ENCODE data around the gene LRRC51. TPM values are rescaled to one million over a fixed set of nuclear protein-coding genes. Genes with fewer than 3 reads are reported as not detected.
A peak's percentile ranks its signal among the peaks of the same experiment; 100 is the strongest.

The LRRC51 gene
- total and polyA plus RNA-seq, 2 experiments from 2014 or later, result 4.3 to 5.6 TPM

DNA sequence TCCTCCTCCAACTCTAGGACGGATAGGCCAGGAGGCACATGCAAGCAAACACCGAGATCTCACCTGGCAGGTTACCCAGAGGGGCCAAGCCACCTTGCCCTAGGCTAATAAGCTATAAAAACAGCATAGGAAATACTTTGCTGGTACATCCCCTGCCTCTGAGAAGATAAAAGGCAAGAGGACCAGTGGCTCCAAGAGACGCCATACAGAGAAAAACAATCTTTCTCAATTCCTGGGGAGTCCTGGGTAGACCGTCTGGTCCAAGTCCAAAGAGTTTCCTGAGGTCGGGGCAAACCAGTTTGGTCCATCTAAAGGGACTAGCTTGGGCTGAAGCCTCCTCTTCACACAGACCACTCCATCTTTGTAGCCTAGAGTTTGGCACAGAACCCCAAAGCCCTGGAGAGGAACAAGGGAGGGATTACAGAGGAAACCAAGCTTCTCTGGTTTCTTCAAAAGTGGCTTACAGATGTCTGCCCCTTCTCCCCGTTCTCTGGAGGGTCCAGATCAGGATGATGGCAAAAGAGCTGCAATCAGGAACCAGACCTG, 40.7 kb upstream of the LRRC51 start:
- H3K4me1 ChIP-seq (ENCODE audit: low read depth), result peaks cover 34% of the 10 kb centered on the region
- H3K4me3 ChIP-seq, result peak overlapping the region; percentile 65
- no peak for DNase-seq (ENCODE audit: low read depth in 1 of 2, low spot score in 1 of 2)
- TF ChIP-seq, protein P1, sequence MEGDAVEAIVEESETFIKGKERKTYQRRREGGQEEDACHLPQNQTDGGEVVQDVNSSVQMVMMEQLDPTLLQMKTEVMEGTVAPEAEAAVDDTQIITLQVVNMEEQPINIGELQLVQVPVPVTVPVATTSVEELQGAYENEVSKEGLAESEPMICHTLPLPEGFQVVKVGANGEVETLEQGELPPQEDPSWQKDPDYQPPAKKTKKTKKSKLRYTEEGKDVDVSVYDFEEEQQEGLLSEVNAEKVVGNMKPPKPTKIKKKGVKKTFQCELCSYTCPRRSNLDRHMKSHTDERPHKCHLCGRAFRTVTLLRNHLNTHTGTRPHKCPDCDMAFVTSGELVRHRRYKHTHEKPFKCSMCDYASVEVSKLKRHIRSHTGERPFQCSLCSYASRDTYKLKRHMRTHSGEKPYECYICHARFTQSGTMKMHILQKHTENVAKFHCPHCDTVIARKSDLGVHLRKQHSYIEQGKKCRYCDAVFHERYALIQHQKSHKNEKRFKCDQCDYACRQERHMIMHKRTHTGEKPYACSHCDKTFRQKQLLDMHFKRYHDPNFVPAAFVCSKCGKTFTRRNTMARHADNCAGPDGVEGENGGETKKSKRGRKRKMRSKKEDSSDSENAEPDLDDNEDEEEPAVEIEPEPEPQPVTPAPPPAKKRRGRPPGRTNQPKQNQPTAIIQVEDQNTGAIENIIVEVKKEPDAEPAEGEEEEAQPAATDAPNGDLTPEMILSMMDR (IDR thresholded peaks at IDR 0.05; ENCODE audit: low read depth, low read length), result no peak
- H3K27me3 ChIP-seq, result no peaks in the 10 kb centered on the region
- H3K36me3 ChIP-seq, result peaks cover 4% of the 10 kb centered on the region
- H3K9me3 ChIP-seq (ENCODE audit: low read depth), result no peaks in the 10 kb centered on the region
- peak overlapping the region; percentile 98 for H3K27ac ChIP-seq

- peak; percentile 96 to 97 for DNase-seq (ENCODE audit: low read depth in 1 of 2, low spot score in 1 of 2)
- Histone ChIP-seq H3K4me1 (ENCODE audit: low read depth) (peaks cover 34% of the 10 kb centered on the region), H3K4me3 (peak overlapping the region; percentile 65), H3K36me3 (no peaks in the 10 kb centered on the region), H3K27ac (peak overlapping the region; percentile 98), H3K27me3 (no peaks in the 10 kb centered on the region), H3K9me3 (ENCODE audit: low read depth) (no peaks in the 10 kb centered on the region)
- TF ChIP-seq, protein P1 (IDR thresholded peaks at IDR 0.05; ENCODE audit: low read depth, low read length), result no peak
Observed at GRCh38 chr11:72040491-72041363, 39.9 kb upstream of the LRRC51 start.

DNA sequence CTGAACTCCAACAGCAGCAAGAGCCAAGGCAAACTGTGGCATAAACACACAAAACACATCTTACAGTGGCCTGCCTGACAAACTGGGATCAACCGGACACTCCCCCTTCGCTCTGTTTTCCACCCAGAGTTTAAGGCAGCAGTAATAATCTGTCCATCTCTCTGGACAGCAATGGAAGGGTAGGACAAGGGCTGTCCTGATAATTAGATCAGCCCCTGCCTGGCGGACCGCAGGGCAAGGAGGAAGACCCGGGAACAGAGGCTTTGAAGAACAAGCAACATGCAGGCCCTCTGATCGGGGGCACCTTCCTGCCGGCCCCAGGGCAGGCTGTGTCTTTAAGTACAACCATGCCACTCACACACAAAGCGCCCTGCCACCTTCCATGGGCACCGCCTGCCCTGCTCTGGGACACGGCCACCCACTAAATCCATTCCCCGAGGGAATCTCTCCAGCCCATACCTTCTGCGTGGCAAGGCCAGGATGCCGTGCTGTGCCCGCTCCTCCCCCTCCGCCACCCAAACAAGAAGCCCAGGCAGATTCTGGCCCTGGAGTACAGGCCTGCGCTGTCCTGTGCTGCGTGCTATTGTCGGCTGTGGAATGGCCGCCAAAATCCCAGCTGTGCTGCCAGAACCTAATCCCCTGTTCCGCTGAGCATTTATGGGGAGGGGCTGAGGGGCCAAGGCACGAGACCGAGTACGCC, 39.1 kb upstream of the LRRC51 start:
- H3K4me3 ChIP-seq, result peak overlapping the region; percentile 65
- DNase-seq (ENCODE audit: low read depth in 1 of 2, low spot score in 1 of 2), result peak; percentile 59 to 81
- H3K36me3 ChIP-seq, result no peaks in the 10 kb centered on the region
- H3K4me1 ChIP-seq (ENCODE audit: low read depth), result peaks cover 34% of the 10 kb centered on the region
- peak overlapping the region; percentile 98 for H3K27ac ChIP-seq
- TF ChIP-seq, protein P1 (IDR thresholded peaks at IDR 0.05; ENCODE audit: low read depth, low read length), result no peak
- H3K27me3 ChIP-seq, result no peaks in the 10 kb centered on the region
- no peaks in the 10 kb centered on the region for H3K9me3 ChIP-seq (ENCODE audit: low read depth)

DNA sequence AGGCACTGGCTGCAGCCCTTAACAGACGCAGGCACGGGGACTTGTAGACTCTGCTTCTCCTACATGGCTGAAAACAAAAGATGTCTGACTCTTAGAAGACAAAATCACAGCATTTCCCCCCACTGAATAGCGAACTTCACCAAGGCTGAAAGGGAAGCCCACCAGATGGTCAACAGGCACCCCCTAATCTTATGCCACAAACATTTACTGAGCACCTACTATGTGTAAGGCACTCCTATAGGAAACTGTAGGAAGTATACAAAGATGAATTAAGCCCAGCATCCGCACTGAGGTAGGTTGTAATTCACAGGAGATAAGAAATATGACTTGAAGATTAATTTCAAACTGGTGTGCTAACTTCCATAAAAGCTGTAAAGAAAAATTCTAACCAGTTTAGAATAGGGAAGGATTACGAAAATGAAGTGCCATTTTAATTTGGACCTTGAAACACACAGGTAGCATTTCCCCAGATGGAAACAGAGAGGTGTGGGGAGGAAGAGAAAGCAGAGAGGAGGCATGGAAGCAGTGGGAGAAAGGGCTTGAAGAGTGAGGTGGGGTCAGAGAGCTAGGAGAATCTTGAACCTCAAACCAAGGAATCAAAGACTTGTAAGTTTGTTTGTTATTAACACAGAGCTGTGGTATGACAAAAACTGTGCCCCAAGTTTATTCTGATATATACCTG, 38.4 kb upstream of the LRRC51 start:
- Histone ChIP-seq H3K36me3 (no peaks in the 10 kb centered on the region), H3K27ac (peak overlapping the region; percentile 98), H3K27me3 (no peaks in the 10 kb centered on the region), H3K4me1 (ENCODE audit: low read depth) (peaks cover 29% of the 10 kb centered on the region), H3K4me3 (peak overlapping the region; percentile 65), H3K9me3 (ENCODE audit: low read depth) (no peaks in the 10 kb centered on the region)
- no peak for DNase-seq (ENCODE audit: low read depth in 1 of 2, low spot score in 1 of 2)
- TF ChIP-seq, protein P1 (IDR thresholded peaks at IDR 0.05; ENCODE audit: low read depth, low read length), result no peak

DNA sequence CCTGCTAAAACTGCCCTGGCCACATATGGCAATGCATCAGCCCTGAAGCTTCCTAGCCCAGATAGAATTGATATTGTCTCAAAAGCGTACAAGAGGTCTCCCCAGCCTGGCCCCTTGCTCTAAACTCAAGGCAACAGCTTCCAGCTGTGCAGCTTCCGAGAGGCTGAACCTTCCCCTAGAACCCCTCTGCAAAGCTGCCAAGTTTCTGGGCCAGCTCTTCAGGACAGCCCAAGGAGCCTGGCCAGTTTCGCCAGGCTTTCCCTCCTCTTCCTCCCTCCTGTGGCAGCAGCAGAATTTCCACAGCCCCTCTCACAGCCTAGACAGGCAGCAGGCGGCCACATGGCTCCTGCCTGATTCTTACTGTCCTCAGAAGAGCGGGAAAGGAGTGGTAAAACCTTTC, 34.8 kb upstream of the LRRC51 start:
- H3K27me3 ChIP-seq, result no peaks in the 10 kb centered on the region
- H3K27ac ChIP-seq, result no peak overlapping the region
- TF ChIP-seq, protein P1 (IDR thresholded peaks at IDR 0.05; ENCODE audit: low read depth, low read length), result no peak
- no peaks in the 10 kb centered on the region for H3K36me3 ChIP-seq
- peaks cover 6% of the 10 kb centered on the region for H3K4me1 ChIP-seq (ENCODE audit: low read depth)
- no peak overlapping the region for H3K4me3 ChIP-seq
- no peaks in the 10 kb centered on the region for H3K9me3 ChIP-seq (ENCODE audit: low read depth)
- peak in 1 of 2 donors; percentile 56 for DNase-seq (ENCODE audit: low read depth in 1 of 2, low spot score in 1 of 2)

Measured in cardiac muscle cell (in vitro differentiated cells and primary cell).